CD4-positive, alpha-beta T cell treated with Interleukin-21 for 1 hour (primary cell): ENCODE data around the gene CDH13.

Experiments used
- DNase-seq: peaks from one replicate; pipeline ENCODE4 v3.0.0-alpha.2; 2020

CDH13 gene

DNA sequence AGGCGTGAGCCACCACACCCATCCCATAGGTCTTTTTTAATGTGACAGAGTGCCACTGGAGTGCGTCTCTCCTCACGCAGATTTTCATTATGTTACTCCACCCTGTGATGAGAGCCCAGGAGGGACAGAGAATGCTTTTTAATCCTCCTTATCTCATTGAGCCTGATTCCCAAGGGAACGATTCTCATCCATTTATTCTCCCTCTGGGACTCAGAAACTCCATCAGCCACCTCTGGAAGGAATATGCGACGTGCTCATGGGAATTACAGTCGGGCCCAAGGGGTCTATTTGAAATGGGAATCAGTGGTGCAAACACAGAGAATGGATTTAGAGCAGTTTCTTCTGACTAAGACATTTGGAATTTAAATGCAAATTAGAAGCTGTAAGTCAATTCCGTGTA is 1025.1 kb downstream of the CDH13 start:
- DNase-seq, result no peak

DNA sequence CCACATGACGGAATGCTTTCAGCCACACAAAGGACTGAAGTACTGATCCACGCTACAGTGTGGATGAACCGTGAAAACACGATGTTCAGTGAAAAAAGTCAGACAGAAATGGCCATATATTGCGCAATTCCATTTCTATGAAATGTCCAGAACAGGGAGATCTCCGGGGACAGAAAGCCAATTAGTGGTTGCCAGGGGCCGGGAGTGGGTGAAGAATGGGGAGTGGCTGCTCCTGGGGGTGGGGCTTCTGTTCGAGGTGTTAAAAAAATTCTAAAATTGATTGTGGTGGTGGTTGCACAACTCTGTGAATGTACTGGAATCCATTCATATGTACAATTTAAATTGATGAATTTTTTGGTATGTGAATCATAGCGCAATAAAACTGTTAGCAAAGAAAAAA is 1026.2 kb downstream of the CDH13 start:
- DNase-seq, result no peak

DNA sequence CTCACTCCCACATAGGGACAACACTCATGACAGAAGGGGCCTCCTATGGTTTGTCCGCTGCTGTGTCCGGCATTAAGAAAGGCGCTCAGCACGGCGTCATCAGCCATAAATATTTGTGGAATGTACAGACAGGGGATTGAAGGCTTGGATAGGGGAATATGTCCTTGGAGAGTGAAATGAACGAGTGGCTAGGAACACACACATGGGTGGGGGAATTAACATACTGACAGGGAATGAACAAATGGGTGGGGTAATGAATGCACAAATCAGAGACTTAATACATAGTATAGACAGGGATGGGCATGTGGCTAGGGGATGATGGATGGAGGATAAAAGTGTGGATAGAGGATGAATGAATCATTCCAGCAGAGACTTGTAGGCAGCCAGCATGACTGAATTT is 1027.0 kb downstream of the CDH13 start:
- DNase-seq, result no peak

DNA sequence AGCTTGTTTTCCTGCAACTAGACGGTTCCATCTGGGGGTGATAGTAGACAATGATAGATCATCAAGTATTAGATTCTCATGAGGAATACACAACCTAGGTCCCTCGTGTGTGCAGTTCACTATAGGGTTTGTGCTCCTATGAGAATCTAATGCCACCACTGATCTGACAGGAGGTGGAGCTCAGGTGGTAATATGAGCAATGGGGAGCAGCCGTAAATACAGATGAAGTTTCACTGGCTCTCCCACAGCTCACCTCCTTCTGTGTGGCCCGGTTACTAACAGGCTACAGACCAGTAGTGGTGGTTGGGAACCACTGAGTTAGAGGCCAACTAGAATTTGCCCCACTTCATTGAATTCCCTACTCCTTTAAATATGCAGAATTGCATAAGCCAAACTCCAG is 1033.5 kb downstream of the CDH13 start:
- DNase-seq, result no peak

DNA sequence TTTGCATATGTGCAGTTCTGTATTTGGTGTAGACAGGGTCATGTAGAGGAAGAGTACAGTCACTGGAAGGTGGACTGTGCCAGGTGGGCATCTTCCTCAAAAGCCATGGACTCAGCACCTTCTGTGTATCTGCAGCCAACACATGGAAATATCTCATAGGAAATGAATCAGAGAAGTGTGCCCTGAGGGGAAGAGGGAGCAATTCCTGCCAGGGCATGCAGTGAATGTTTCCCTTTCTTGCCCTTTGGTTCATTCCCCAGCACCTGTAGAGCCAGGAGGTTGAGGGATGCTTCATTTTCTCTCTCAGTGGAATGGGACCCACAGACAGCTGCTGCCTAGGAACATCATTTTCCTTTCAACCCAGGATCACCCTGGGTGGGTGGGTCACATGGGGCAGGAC is 1034.9 kb downstream of the CDH13 start:
- no peak for DNase-seq

DNA sequence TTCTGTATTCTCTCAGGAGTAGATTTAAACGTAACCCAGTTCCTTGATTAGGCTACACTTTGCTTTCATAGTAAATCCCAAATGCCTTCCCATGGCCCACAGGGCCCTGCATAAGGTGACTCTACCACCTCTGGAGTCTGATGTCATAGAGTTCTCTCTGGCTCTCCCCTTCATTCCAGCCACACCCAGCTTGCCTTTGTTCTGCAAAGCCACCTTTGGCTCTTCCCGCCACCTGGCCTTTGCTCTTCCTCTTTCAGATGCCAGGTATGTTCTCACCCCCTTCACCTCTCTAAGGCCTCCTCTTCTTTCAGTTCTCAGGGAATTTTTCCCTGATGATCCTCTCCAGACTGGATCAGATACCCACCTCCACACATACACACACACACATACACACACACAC is 1039.7 kb downstream of the CDH13 start:
- DNase-seq, result no peak

DNA sequence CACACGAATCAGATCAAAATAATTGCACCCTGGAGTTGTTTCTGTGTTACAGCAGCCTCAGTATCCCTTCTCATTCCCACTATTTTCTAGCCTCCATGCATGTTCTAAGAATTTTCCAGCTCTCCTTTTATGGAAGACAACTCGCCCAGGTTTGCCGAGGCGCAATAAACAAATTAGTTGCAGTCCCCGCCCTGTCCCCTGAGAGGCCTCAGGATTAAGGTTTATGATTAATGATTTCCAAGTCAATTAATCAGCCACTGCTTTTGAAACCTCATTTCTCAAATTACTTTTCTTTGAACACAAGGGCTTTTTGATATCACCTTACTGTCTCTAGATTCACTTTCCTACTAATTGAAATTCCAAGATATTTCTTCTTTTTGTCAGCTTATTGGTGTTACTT is 1042.7 kb downstream of the CDH13 start:
- no peak for DNase-seq

DNA sequence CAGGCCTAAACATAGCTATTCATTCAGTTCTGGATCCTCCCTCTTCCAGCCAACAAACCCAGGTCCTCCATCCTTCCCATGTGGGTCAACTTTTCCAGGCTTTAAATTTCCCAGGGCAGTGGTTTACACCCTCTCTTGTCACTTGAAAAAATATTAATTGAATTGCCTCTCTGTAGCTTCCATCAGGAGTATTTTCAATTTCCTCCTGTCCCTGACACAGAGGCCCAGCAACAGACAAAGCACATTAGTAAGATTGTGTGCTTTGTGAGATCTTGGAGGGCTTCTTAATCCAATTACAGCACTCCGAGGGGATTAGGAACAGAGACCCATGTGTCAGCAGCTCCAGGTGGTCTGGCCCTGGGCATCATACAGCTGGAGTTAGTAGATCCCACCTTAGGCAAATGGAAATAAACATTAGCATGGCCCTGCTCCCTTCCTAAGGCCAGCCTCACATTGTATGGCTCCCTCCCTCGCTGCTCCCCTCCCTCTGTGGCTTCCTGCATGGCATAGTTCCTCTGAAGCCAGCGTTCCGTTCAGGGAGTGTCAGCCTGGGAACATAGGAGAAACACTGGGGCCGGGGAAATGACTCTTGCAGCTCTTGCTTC is 1048.3 kb downstream of the CDH13 start:
- DNase-seq, result no peak

DNA sequence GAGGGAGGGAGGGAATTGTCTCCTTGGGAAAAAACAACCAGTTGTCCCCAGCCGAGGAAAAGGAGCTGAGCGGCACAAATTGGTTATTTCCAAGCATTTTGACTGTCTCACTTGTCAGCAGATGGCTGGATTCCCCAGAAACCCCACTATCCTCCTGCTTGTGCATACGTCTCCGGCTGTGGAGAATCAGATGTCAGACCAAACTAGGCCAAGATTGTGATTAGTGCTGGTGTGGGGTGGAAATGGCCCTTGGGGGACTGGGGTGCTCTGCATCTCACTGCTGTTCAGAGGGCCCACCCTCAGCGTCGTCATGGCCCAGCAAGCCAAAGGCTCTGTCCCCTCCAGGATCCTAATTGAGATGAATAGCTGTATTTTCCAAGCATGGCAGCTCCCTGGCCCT is 1049.3 kb downstream of the CDH13 start:
- DNase-seq, result no peak

DNA sequence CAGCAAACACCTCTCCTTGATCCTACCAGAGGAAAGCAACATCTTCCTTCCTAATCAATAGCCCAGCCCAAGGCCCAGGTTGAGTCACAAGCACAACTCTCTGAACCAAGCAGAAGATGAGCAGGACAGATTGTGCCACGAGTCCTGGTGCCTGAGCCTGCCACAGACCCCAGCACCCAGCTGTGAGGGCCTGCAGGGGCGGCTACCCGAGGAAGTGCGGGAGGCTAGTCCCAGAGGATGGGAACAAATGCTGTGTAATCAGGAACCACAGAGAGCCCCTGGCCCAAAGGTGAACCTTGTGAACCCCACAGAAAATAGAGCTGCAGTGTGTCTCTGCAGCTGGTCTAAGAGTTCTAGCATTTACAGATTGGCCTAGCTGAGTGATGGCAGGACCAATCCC is 1054.2 kb downstream of the CDH13 start:
- no peak for DNase-seq

DNA sequence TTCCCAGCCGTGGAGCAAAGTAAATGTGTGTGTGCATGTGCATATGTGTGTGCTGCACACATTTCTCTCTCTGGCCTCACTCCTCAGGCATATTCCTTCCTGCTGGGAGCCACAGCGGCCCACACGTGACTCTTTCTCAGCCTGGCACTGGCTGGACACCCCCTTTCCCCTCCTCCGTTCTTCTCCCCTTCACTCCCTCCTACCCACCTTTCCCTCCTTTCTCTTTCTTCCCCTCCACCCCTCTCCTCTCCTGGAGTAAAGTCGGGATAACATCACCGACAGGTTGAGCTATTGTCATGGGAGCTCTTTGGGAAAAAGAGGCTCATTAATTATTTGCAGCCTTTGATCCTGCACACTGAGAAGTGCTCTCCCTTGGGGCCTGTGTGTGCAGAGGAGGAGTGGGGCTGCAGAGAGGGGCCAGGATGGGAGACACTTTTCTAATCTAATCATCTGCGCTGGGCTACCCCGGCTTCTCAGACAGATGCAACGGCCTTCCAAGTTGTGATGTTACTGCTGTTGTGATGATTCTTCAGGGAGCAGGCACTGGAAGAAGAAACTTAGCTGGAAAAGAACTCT is 1054.7 kb downstream of the CDH13 start:
- no peak for DNase-seq

DNA sequence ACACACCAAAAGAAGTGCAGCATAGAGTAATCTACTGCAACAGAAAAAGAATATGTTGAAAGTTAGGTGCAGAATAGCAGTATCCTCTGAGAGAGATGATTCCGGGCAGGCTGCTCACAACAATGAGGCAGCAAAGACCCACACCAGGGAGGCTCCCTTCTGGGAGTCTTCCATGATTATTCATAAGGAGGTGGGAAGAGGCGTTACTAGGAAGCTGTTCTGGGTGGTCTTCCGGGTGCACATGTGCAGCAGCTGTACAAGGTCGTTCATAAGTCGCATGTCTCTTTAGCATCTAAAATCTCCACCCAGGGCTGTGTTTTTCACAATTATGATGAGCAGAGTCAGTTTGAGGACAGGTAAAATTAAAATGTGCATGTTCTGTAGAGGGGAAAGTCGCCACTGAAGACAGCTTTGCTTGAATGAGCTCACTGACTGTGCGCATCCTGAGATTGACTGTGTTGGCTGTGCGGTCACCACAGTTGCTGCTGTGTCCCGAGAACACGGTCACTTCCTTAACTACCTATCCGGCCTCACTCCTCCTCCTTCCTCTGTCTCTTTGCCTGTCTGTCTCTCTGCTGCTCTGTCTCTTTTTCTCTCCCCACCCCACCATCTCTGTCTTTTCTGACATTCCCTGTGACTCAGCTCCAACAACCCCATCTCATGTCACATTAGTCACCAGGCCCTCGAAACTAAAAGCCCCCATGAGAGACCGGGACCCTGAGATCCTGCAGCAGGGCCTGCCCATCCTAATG is 1055.5 kb downstream of the CDH13 start:
- no peak for DNase-seq

DNA sequence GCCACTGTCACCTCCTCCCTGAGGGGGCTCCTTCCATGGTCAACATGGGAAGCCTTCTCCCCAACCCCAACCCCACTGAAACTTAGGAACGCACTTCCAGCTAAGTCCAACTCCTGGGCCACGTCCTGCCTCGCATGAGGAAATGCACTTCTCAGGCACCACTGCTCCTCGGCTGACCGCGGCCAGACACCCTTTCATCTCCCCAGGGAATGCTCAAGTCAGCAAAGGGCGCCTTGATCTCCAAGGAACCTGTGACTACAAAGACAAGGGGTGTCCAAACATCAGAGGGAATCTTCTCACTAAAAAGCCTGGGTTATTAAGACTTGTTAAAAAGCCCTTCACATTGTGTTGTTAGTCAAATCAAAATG is 1056.1 kb downstream of the CDH13 start:
- DNase-seq, result no peak

DNA sequence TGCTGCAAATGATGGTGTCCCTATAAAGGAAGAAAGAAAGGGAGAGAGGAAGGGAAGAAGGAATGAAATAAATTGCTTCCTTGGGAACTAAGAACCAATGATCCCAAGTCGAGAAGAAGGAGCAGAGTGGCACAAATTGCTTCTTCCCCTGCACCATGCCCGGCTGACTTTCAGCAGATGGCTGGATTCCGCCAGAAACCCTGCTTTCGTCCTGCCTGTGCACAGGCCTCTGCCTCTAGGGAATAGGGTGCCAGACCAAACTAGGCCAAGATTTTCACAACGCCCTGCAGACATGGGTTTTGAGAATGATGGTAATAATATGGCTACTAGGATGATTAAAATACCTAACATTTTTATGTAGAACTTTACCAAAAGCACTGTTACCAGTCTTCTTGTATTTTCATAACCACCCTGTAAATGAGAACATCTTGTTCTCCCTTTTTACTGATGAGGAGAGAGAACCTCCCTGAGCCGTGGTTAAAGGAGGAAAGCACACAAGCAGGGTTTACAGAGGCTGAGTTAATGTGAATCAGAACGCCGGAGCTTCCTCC is 1058.9 kb downstream of the CDH13 start:
- no peak for DNase-seq

DNA sequence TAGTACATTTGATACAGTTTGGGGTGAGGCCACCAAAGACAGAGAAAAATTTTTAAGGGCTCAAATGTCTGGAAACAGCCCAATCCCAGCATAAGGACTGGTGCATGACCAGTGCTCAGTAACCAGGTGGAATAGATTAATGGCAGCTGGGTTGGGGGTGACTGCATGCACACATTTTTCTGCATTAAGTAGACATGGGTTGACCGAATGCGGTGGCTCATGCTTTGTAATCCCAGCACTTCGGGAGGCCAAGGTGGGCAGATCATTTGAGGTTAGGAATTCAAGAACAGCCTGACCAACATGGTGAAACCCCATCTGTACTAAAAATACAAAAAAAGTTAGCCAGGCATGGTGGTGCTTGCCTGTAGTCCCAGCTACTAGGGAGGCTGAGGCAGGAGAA is 1060.0 kb downstream of the CDH13 start:
- no peak for DNase-seq

DNA sequence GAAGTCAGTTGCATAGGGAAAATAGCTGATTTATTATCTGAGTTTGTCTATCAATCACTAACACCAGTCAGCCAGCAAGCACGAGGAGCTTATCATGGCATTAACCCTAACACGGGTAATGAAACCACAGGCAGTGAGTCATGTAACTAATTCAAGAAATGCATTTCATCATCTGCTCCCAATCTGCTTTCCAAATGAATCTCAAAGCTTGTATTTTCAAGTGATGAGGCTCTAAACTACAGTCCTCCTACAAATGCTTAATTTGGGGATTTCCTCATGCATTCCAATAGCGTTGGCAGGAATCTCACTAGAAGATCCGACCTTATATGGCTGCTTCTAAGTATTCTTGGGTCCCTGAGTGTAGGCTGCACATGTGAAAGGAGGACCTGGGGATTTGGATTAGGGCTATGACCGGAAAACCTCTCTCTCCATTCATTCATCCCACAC is 1062.6 kb downstream of the CDH13 start:
- DNase-seq, result no peak

DNA sequence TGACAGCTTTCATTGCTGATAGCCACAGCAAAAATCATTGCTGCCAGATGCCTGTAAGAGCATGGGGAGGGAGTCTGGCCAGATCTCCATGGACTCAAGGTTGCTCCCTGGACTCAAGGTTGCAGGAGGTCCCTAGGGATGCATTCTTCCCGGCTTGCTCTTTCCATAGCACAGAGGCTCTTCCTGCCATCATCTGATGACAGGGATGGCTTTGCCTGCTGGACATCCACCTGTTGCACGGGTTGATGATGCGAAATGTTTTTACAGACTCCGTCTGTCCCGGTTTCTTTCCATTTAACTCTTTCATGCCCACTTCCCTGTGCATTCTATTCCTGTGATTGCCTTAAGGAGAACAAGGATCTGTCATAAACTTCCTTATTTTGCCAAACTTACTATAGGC is 1065.5 kb downstream of the CDH13 start:
- no peak for DNase-seq

DNA sequence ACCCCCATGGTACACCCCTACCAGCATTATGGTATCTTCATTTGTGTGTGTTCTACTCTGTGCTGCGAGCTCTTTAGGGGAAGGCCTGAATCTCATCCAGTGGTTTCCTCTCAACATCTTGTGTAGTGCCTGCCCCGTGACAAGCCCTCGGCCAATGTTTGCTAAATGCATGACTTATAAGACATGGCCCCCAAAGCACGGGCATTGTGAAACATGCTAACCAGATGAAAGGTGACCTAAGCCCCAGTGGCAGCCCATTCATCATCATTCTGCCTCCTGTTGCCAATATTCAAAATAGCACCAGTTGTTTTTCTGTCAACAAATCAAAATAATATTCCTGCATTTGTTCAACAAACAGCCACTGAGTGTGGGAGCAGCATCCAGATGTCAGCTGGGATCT is 1072.2 kb downstream of the CDH13 start:
- DNase-seq, result no peak

DNA sequence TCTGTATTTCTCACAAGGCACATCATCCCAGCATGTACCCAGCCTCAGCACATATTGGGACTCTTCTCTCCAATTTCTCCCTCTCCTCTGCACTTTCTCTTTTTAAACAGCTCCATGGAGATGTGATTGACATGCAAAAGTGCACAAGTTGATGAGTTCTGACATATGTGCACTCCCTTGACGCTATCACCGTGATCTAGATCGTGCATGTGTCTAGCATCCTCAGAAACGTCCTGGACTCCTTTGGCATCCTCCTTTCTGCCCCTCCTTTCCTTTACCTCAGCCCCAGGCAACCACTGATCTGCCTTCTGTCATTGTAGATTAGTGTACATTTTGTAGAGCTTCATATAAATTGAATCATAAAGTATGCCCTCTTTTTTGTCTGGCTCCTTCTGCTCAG is 1073.0 kb downstream of the CDH13 start:
- no peak for DNase-seq

DNA sequence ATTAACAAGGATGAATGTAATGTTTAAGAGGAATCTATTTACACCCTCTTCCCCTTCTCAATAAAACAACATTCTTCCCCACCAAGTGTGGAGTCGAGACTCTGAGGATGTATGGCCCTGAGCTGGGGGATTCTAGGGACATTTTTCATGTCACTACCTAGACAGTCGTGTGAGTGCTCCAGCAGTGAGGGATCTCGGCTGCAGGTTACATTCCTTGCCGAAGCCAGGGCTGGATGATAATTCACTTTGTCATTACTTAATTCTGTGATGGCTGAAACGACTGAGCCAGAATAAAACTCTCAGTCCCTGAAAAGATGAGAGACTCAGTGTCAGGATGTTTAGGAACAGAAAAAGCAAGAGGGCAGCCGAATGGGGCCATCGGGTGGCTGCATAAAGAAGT is 1074.1 kb downstream of the CDH13 start:
- no peak for DNase-seq

DNA sequence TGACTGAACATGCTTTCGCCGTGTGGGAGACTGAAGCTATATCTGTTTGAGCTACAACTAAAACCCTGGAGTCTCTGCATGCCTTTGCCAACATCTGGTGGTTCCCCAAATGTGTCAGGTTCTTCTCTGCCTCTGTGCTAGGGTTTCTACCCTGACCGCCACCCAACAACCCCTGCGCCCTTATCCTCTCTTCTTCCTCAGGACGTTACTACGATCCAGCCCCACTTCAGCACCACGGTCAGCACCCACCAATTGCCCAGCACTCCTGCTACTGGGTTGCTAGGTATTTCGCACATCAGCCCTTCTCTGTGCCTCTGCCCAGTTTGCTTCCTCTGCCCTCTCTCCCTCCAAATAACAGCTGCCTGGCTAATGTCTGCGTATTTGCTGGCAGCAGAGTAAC is 1074.7 kb downstream of the CDH13 start:
- DNase-seq, result no peak

DNA sequence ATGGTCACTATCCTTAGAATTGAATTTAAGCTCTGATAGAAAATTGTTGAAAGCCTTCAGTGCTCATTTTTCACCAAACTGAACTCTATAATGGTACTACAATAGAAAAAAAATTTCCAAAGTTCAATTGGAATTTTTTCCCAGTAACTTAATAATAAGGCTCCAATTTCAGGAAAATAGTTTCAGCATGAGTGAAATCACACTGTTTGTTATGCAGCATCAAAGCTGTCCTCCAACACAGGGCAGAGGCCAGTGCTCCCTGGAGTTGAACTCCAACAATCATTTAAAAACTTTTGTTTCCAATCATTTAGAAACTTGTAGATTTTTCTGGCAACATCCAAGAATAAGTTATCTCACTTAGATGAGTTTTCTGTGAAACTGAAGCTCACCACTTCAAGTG is 1077.9 kb downstream of the CDH13 start:
- no peak for DNase-seq

DNA sequence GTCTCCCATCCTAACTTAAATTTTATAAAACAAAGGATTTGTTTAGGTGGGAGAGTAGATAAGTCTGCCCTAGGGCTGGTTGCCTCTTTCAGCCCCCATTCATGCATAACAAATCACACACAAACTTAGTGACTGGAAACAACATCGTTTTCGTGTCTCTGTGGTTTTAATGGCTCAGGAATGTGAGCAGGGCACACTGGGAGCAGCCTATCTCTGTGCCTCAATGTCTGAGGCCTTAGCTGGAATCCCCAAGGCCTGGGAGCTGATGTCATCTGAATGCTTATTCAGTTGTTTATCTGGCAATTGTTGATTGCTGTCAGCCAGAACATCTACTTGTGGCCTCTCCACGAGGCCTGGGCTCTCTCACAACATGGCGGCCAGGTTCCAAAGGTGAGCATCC is 1079.1 kb downstream of the CDH13 start:
- DNase-seq, result no peak

DNA sequence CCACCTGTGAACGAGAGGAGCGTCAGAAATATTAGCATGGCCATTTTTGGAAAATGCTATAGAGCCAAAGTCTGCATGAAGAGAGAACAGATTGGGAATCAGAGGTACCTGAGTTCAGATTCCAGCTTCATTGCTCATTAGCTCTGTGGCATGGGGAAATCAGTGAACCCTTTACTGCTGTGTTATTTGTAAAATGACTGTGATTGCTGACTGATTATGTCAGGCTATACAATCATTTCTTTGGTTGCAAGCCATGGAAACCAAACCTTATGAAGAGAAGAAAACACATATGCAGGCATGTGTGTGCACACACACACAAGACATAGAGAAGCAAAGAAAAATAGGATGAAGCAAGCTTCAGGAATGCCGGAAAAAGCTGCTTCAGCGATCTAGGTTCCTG is 1079.6 kb downstream of the CDH13 start:
- DNase-seq, result no peak

DNA sequence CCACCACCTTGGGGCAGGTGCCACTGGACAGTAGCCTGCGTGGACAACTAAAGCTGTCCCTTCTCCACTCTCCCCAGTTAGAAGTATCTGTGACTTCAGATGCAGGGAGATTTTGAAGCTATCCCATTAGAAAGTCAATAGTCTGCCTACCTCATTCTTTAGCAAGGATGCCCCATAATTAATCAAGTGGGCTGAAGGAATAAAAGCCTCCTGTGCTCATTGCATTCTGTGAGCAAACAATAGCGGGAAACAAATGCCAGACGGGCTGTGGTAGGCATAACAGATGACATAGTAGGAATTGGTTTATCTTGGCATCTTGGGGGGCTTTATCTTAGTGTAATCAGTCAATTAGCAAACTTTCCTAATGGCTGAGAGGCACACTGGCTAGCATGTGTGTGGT is 1084.3 kb downstream of the CDH13 start:
- no peak for DNase-seq
